Measurements from ENCODE around the gene TRABD2B.

Gene TRABD2B

GRCh38 chr1:47766832-47767740, 230.1 kb downstream of the TRABD2B start:
- no peak for DNase-seq

GRCh38 chr1:47765742-47766485, 231.3 kb downstream of the TRABD2B start:
- DNase-seq: no peak

- DNase-seq: no peak
These were observed 231.9 kb downstream of the TRABD2B start for GRCh38 chr1:47765236-47765635.

GRCh38 chr1:47764461-47765046, 232.6 kb downstream of the TRABD2B start:
- DNase-seq: no peak

GRCh38 chr1:47763591-47764171, 233.5 kb downstream of the TRABD2B start:
- no peak for DNase-seq

GRCh38 chr1:47761974-47762373, 235.2 kb downstream of the TRABD2B start:
- no peak for DNase-seq

GRCh38 chr1:47761201-47761930, 235.8 kb downstream of the TRABD2B start:
- no peak for DNase-seq

- no peak for DNase-seq
These were observed 237.1 kb downstream of the TRABD2B start for GRCh38 chr1:47759936-47760629.

GRCh38 chr1:47759251-47759935, 237.8 kb downstream of the TRABD2B start:
- DNase-seq: no peak

- DNase-seq: no peak
These were observed 238.6 kb downstream of the TRABD2B start for GRCh38 chr1:47758341-47759250.

- no peak for DNase-seq
These were observed 239.8 kb downstream of the TRABD2B start for GRCh38 chr1:47757226-47757975.

- no peak for DNase-seq
These were observed 240.8 kb downstream of the TRABD2B start for GRCh38 chr1:47756411-47756810.

- DNase-seq: no peak
These were observed 241.2 kb downstream of the TRABD2B start for GRCh38 chr1:47756006-47756405.

- DNase-seq: peak; percentile 48
These were observed 241.8 kb downstream of the TRABD2B start for GRCh38 chr1:47755101-47755990.

- DNase-seq: no peak
These were observed 243.0 kb downstream of the TRABD2B start for GRCh38 chr1:47754221-47754620.

- DNase-seq: no peak
These were observed 243.4 kb downstream of the TRABD2B start for GRCh38 chr1:47753808-47754207.

- no peak for DNase-seq
These were observed 244.6 kb downstream of the TRABD2B start for GRCh38 chr1:47752559-47752958.

GRCh38 chr1:47751996-47752451, 245.2 kb downstream of the TRABD2B start:
- DNase-seq: no peak
